Tibial nerve (tissue), 4 donors: ENCODE data around the gene VPS13D. TPM values are rescaled to one million over a fixed set of nuclear protein-coding genes. Genes with fewer than 3 reads are reported as not detected.
A peak's percentile ranks its signal among the peaks of the same experiment; 100 is the strongest.

Experiments used
- DNase-seq, 2 donors: peaks; one replicate each; pipeline ENCODE4 v3.0.0-alpha.2; 2019; ENCODE audit warnings: low spot score in 2 of 2
- H3K27ac ChIP-seq, 4 donors: fragments of 200-600 bp; sonication (generic) in 3 of 4; one replicate each; pipeline ENCODE4 v1.5.1; 2017 to 2019; ENCODE audit warnings: mild to moderate bottlenecking in 1 of 4
- H3K27me3 ChIP-seq, 2 donors: fragments of 200-600 bp; sonication (generic) in 1 of 2; one replicate each; pipeline versions ENCODE4 v1.5.1 to v1.6.0; 2017 to 2019
- H3K36me3 ChIP-seq, 3 donors: fragments of 200-600 bp; sonication (generic); one replicate each; pipeline ENCODE4 v1.5.1; 2018 to 2019
- H3K4me1 ChIP-seq, 4 donors: fragments of 200-600 bp; sonication (generic) in 3 of 4; one replicate each; pipeline ENCODE4 v1.5.1; 2017 to 2019
- H3K4me3 ChIP-seq, 4 donors: fragments of 200-600 bp; sonication (generic) in 3 of 4; one replicate each; pipeline ENCODE4 v1.5.1; 2017 to 2019; ENCODE audit warnings: mild to moderate bottlenecking in 1 of 4, moderate library complexity in 1 of 4
- H3K9me3 ChIP-seq, 4 donors: fragments of 200-600 bp; sonication (generic) in 3 of 4; one replicate each; pipeline ENCODE4 v1.5.1; 2017 to 2019
- CTCF ChIP-seq, 5 experiments: fragments of 200-600 bp in 3 of 5; fragments of 450-650 bp in 2 of 5; sonication (generic) in 3 of 5; IDR thresholded peaks; one replicate each; pipeline ENCODE4 v1.5.1; 2016 to 2019; ENCODE audit warnings: antibody characterized with exemption in 5 of 5, mild to moderate bottlenecking in 3 of 5, moderate library complexity in 2 of 5
- EP300 ChIP-seq, 2 donors: sonication (generic); formaldehyde crosslinking; IDR thresholded peaks; one replicate each; pipeline ENCODE4 v1.6.1; 2017; ENCODE audit warnings: antibody characterized with exemption in 2 of 2, mild to moderate bottlenecking in 1 of 2
- POLR2A ChIP-seq, 2 donors: fragments of 450-650 bp; IDR thresholded peaks; one replicate each; pipeline ENCODE4 v1.6.1; 2017; ENCODE audit warnings: antibody characterized with exemption in 2 of 2, mild to moderate bottlenecking in 2 of 2, moderate library complexity in 2 of 2
- WGBS, 2 donors: methylation state at CpG; one replicate each; pipeline ENCODE4 v1.1.5; 2018; 5-methylcytosine and 5-hydroxymethylcytosine counted together
- small RNA-seq: library from RNA; depleted of rRNA; stranded (forward); fragments of <200 nt; gene quantifications from one replicate; pipeline ENCODE3, GENCODE V24; 2016
- total RNA-seq, 4 donors: library from RNA; depleted of rRNA; stranded (reverse); fragments of >200 nt; gene quantifications; one replicate each; pipeline ENCODE4 v1.1.0, GENCODE V29; 2016

Gene VPS13D
- total RNA-seq, 4 donors from 2014 or later: 99.2 to 132 (median 110) TPM

GRCh38 chr1:12556957-12557935 lies 327.4 kb downstream of the VPS13D start:
- 74 to 78% methylated on average over 17 of the region's 17 CpGs for WGBS, 2 donors
- Histone ChIP-seq H3K4me3 (no peak overlapping the region), H3K9me3 (peaks cover 0 to 3% (median 0%) of the 10 kb centered on the region in 4 donors), H3K27me3 (no peaks in the 10 kb centered on the region), H3K27ac (peak overlapping the region; percentile 78 to 95 (median 86)), H3K4me1 (peaks cover 0 to 81% (median 40%) of the 10 kb centered on the region in 4 donors), H3K36me3 (no peaks in the 10 kb centered on the region)
- TF ChIP-seq CTCF (IDR thresholded peaks at IDR 0.05) (no peak), POLR2A (IDR thresholded peaks at IDR 0.05) (no peak), EP300 (IDR thresholded peaks at IDR 0.05) (no peak)
- no peak for DNase-seq

GRCh38 chr1:12561121-12561520 lies 331.3 kb downstream of the VPS13D start:
- Histone ChIP-seq H3K27me3 (no peaks in the 10 kb centered on the region), H3K4me1 (peaks cover 0 to 50% (median 28%) of the 10 kb centered on the region in 4 donors), H3K9me3 (peaks cover 0 to 31% (median 4%) of the 10 kb centered on the region in 4 donors), H3K36me3 (peaks cover 0 to 8% (median 0%) of the 10 kb centered on the region in 3 donors), H3K27ac (peak overlapping the region in 1 of 4 donors; percentile 13), H3K4me3 (no peak overlapping the region)
- TF ChIP-seq POLR2A (IDR thresholded peaks at IDR 0.05): no peak
- TF ChIP-seq EP300 (IDR thresholded peaks at IDR 0.05): no peak
- no peak for TF ChIP-seq CTCF (IDR thresholded peaks at IDR 0.05)
- no peak for DNase-seq
- WGBS, 2 donors: 89 to 95% methylated on average over 6 to 7 of the region's 7 CpGs

Small RNA genes lying within 50 kb of the gene (small RNA-seq; reads per million reads assigned to genes)
- gene MIR4632 (not detected), gene RF00156 (not detected), gene SNORA59A (not detected)

Other genes with a start within 250 kb of the VPS13D start
- gene MFN2, start 249.6 kb upstream of the VPS13D start, total RNA-seq: 10 to 100 TPM; 53.8 to 71.6 (median 58.7) TPM
- gene MIIP, start 210.5 kb upstream of the VPS13D start, total RNA-seq: 10 to 100 TPM; 53.3 to 95.4 (median 67.1) TPM
- 1 to 10 TPM in 2 of 4 donors, under 1 TPM in 1, not detected in 1; 0.84 to 4.9 (median 1.8) TPM for gene TNFRSF8, start 166.7 kb upstream of the VPS13D start, total RNA-seq
- gene TNFRSF1B, start 63.0 kb upstream of the VPS13D start, total RNA-seq: 10 to 100 TPM; 27.4 to 62.1 (median 43.5) TPM